ENCODE data around the gene TUBB3. TPM values are rescaled to one million over a fixed set of nuclear protein-coding genes. Genes with fewer than 3 reads are reported as not detected.

Gene TUBB3
- total RNA-seq, 1 experiment from 2014 or later, result 52.1 TPM

DNA sequence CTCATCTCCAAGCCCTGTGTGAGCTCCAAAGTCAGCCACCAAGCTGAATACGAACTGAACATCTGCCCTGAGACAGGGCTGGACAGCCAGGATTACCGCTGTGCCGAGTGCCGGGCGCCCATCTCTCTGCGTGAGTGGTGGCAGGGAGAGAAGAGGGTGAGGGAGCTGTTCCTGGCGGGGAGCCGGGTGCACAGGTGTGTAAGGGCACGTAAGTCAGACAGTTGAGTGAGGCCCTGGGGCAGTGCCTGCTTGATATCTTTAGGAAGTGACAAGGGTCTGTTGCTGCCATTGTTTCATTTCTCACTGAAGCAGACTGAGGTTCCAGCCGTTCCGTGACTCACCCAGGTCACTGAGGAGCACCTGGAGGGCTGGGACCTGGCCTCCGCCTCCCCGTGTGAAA lies 37.8 kb downstream of the TUBB3 start:
- TF ChIP-seq, protein P1, sequence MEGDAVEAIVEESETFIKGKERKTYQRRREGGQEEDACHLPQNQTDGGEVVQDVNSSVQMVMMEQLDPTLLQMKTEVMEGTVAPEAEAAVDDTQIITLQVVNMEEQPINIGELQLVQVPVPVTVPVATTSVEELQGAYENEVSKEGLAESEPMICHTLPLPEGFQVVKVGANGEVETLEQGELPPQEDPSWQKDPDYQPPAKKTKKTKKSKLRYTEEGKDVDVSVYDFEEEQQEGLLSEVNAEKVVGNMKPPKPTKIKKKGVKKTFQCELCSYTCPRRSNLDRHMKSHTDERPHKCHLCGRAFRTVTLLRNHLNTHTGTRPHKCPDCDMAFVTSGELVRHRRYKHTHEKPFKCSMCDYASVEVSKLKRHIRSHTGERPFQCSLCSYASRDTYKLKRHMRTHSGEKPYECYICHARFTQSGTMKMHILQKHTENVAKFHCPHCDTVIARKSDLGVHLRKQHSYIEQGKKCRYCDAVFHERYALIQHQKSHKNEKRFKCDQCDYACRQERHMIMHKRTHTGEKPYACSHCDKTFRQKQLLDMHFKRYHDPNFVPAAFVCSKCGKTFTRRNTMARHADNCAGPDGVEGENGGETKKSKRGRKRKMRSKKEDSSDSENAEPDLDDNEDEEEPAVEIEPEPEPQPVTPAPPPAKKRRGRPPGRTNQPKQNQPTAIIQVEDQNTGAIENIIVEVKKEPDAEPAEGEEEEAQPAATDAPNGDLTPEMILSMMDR (IDR thresholded peaks at IDR 0.05; ENCODE audit: unreplicated experiment), result no peak
- BruUV-seq (replicated peaks), result no TSS peak
- Mint-ChIP-seq H3K27me3 (ENCODE audit: unreplicated experiment) (no peaks in the 10 kb centered on the region), H3K27ac (ENCODE audit: unreplicated experiment) (no peak overlapping the region), H3K9me3 (ENCODE audit: low read depth, unreplicated experiment) (no peaks in the 10 kb centered on the region), H3K4me3 (ENCODE audit: low read depth, unreplicated experiment) (no peak overlapping the region), H3K4me1 (ENCODE audit: low read depth, unreplicated experiment) (no peaks in the 10 kb centered on the region), H3K36me3 (ENCODE audit: insufficient read depth, unreplicated experiment) (peaks cover 29% of the 10 kb centered on the region)
- CTCF ChIA-PET, result interaction anchor here (0.6 kb wide), 1 partner anchor 456 kb away, joined by 4 read pairs; no protein-coding TSS in a partner anchor
- intact Hi-C loops (cut with micrococcal nuclease; ENCODE audit: unreplicated experiment), result no loop called here
- no peak for DNase-seq

DNA sequence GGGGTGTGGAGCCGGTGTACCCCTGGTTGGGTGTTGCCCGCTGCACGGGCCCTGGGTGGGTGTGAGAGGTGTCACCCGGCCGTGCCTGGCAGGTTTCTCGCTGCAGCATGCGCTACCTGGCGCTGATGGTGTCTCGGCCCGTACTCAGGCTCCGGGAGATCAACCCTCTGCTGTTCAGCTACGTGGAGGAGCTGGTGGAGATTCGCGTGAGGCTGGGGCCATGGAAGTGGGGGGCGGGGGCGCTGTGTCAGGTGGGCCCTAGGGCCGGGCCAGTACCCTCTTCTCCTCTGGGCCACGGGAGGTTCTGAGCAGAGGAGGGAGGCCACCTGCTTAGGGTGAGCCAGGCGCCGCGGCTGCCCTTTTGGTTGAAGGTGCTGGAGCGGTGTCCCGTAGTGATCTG lies 38.8 kb downstream of the TUBB3 start:
- TF ChIP-seq, protein P1 (IDR thresholded peaks at IDR 0.05; ENCODE audit: unreplicated experiment), result no peak
- no peaks in the 10 kb centered on the region for H3K27me3 Mint-ChIP-seq (ENCODE audit: unreplicated experiment)
- H3K27ac Mint-ChIP-seq (ENCODE audit: unreplicated experiment), result no peak overlapping the region
- DNase-seq, result no peak
- no peaks in the 10 kb centered on the region for H3K4me1 Mint-ChIP-seq (ENCODE audit: low read depth, unreplicated experiment)
- intact Hi-C loops (cut with micrococcal nuclease; ENCODE audit: unreplicated experiment), result no loop called here
- peaks cover 34% of the 10 kb centered on the region for H3K36me3 Mint-ChIP-seq (ENCODE audit: insufficient read depth, unreplicated experiment)
- CTCF ChIA-PET, result no interaction called here
- no peak overlapping the region for H3K4me3 Mint-ChIP-seq (ENCODE audit: low read depth, unreplicated experiment)
- BruUV-seq (replicated peaks), result no TSS peak
- H3K9me3 Mint-ChIP-seq (ENCODE audit: low read depth, unreplicated experiment), result no peaks in the 10 kb centered on the region

DNA sequence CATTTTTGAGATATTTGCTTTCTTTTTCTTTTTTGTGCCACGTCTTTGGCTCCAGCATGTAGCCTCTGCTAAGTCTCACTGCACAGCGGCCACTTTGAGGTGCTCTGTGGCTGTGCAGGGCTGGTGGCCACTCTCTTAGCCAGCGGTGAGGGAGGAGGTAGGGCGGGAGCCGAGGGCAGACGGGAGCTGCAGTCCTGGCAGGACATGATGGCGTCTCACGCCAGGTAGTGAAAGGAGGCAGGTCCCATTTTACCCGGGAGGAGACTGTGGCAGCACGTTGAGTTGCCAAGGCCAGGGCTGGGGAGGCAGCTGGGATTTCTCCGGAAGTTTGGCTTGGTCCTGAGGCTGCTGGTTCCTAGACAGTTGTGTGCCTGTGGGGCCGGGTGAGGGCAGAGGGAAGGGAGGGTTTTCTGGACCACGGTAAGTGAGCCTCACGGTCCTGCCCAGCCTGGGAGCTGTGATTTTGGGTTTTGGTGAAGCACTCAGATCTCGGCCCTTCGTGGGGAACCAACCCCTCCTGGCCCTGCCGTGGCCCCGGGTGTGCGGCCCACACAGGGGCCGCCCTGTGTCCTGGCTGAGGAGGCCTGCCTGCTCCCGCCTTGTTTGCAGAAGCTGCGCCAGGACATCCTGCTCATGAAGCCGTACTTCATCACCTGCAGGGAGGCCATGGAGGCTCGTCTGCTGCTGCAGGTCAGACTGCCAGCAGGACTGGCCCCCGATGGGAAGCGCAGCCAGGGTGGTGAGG lies 39.8 kb downstream of the TUBB3 start:
- Mint-ChIP-seq H3K4me3 (ENCODE audit: low read depth, unreplicated experiment) (no peak overlapping the region), H3K9me3 (ENCODE audit: low read depth, unreplicated experiment) (no peaks in the 10 kb centered on the region), H3K27ac (ENCODE audit: unreplicated experiment) (no peak overlapping the region), H3K27me3 (ENCODE audit: unreplicated experiment) (no peaks in the 10 kb centered on the region), H3K36me3 (ENCODE audit: insufficient read depth, unreplicated experiment) (peaks cover 36% of the 10 kb centered on the region), H3K4me1 (ENCODE audit: low read depth, unreplicated experiment) (no peaks in the 10 kb centered on the region)
- TF ChIP-seq, protein P1 (IDR thresholded peaks at IDR 0.05; ENCODE audit: unreplicated experiment), result no peak
- BruUV-seq (replicated peaks), result no TSS peak
- CTCF ChIA-PET, result no interaction called here
- DNase-seq, result no peak
- intact Hi-C loops (cut with micrococcal nuclease; ENCODE audit: unreplicated experiment), result no loop called here

DNA sequence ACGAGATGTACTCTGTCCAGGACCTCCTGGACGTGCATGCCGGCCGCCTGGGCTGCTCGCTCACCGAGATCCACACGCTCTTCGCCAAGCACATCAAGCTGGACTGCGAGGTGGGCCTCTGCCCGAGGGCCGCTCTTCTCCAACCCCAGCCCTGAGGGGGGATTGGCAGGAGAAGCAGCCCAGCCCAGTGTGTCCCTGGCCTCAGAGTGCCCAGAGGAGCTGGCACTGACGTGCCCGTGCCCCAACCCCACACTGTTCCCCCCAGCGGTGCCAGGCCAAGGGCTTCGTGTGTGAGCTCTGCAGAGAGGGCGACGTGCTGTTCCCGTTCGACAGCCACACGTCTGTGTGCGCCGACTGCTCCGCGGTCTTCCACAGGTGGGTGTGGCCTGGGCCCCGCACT lies 41.1 kb downstream of the TUBB3 start:
- CTCF ChIA-PET, result no interaction called here
- H3K4me1 Mint-ChIP-seq (ENCODE audit: low read depth, unreplicated experiment), result no peaks in the 10 kb centered on the region
- TF ChIP-seq, protein P1 (IDR thresholded peaks at IDR 0.05; ENCODE audit: unreplicated experiment), result no peak
- peaks cover 30% of the 10 kb centered on the region for H3K36me3 Mint-ChIP-seq (ENCODE audit: insufficient read depth, unreplicated experiment)
- no peak overlapping the region for H3K27ac Mint-ChIP-seq (ENCODE audit: unreplicated experiment)
- H3K27me3 Mint-ChIP-seq (ENCODE audit: unreplicated experiment), result no peaks in the 10 kb centered on the region
- intact Hi-C loops (cut with micrococcal nuclease; ENCODE audit: unreplicated experiment), result no loop called here
- no peaks in the 10 kb centered on the region for H3K9me3 Mint-ChIP-seq (ENCODE audit: low read depth, unreplicated experiment)
- no TSS peak for BruUV-seq (replicated peaks)
- DNase-seq, result no peak
- no peak overlapping the region for H3K4me3 Mint-ChIP-seq (ENCODE audit: low read depth, unreplicated experiment)
